Glutamatergic neuron (in vitro differentiated cells): ENCODE data around the gene CFAP107. TPM values are rescaled to one million over a fixed set of nuclear protein-coding genes. Genes with fewer than 3 reads are reported as not detected.
"Not testable (repeated sequence)": the region's sequence is repeated elsewhere in the genome, so short reads cannot be mapped to it uniquely, and the experiment has no call there.

Experiments
- DNase-seq: peaks from one replicate; pipeline ENCODE4 v3.0.0; 2022
- H3K27ac Mint-ChIP-seq: one replicate; pipeline ENCODE4 v1.8.0; 2020; ENCODE audit warnings: mild to moderate bottlenecking, mixed read lengths, inconsistent platforms; ENCODE audit not compliant: unreplicated experiment
- H3K27me3 Mint-ChIP-seq: one replicate; pipeline ENCODE4 v1.8.0; 2020; ENCODE audit warnings: mild to moderate bottlenecking, moderate library complexity, mixed read lengths, inconsistent platforms; ENCODE audit not compliant: unreplicated experiment
- H3K36me3 Mint-ChIP-seq: one replicate; pipeline ENCODE4 v1.8.0; 2020; ENCODE audit warnings: mild to moderate bottlenecking, mixed read lengths, inconsistent platforms; ENCODE audit not compliant: unreplicated experiment
- H3K4me1 Mint-ChIP-seq: one replicate; pipeline ENCODE4 v1.8.0; 2020; ENCODE audit warnings: mild to moderate bottlenecking, low read depth, mixed read lengths, inconsistent platforms; ENCODE audit not compliant: unreplicated experiment
- H3K4me3 Mint-ChIP-seq: one replicate; pipeline ENCODE4 v1.8.0; 2020; ENCODE audit warnings: mild to moderate bottlenecking, mixed read lengths, inconsistent platforms; ENCODE audit not compliant: unreplicated experiment
- H3K9me3 Mint-ChIP-seq: one replicate; pipeline ENCODE4 v1.8.0; 2020; ENCODE audit warnings: mild to moderate bottlenecking, moderate library complexity, mixed read lengths, inconsistent platforms; ENCODE audit not compliant: unreplicated experiment
- CTCF ChIP-seq: fragments of 200-600 bp; sonication (generic); IDR thresholded peaks from one replicate; pipeline ENCODE4 v1.5.0; 2021; ENCODE audit not compliant: partially characterized antibody, unreplicated experiment
- total RNA-seq: library from RNA; stranded (reverse); fragmentation: NEBNext Ultra II Directional; extraction: Animal tissue kit (Norgen Biotek cat#: 25700); gene quantifications from one replicate; pipeline ENCODE4 v1.2.1, GENCODE V29; 2021; ENCODE audit not compliant: unreplicated experiment

Gene CFAP107
- total RNA-seq, 1 donor from 2014 or later, result not detected

- no peaks in the 10 kb centered on the region for H3K36me3 Mint-ChIP-seq
- no peak for DNase-seq
- H3K27ac Mint-ChIP-seq, result no peak overlapping the region
- H3K27me3 Mint-ChIP-seq, result peaks cover 3% of the 10 kb centered on the region
- H3K4me1 Mint-ChIP-seq, result no peaks in the 10 kb centered on the region
- no peak overlapping the region for H3K4me3 Mint-ChIP-seq
- H3K9me3 Mint-ChIP-seq, result no peaks in the 10 kb centered on the region
- no peak for TF ChIP-seq CTCF
Measured at GRCh38 chr1:12722626-12723025, 23.4 kb upstream of the CFAP107 start.

- Mint-ChIP-seq H3K27me3 (peaks cover 7% of the 10 kb centered on the region), H3K27ac (no peak overlapping the region), H3K9me3 (peaks cover 3% of the 10 kb centered on the region), H3K36me3 (peaks cover 9% of the 10 kb centered on the region), H3K4me3 (no peak overlapping the region), H3K4me1 (no peaks in the 10 kb centered on the region)
- DNase-seq, result no peak
- TF ChIP-seq CTCF, result no peak
Measured at GRCh38 chr1:12728391-12728790, 17.6 kb upstream of the CFAP107 start.

- H3K27ac Mint-ChIP-seq, result no peak overlapping the region
- peaks cover 7% of the 10 kb centered on the region for H3K27me3 Mint-ChIP-seq
- H3K4me3 Mint-ChIP-seq, result no peak overlapping the region
- no peak for DNase-seq
- H3K36me3 Mint-ChIP-seq, result peaks cover 9% of the 10 kb centered on the region
- peaks cover 3% of the 10 kb centered on the region for H3K9me3 Mint-ChIP-seq
- no peak for TF ChIP-seq CTCF
- H3K4me1 Mint-ChIP-seq, result no peaks in the 10 kb centered on the region
Measured at GRCh38 chr1:12730156-12730555, 15.8 kb upstream of the CFAP107 start.

- not testable (repeated sequence) for DNase-seq, H3K27me3 Mint-ChIP-seq, H3K9me3 Mint-ChIP-seq, H3K4me3 Mint-ChIP-seq, H3K36me3 Mint-ChIP-seq, H3K4me1 Mint-ChIP-seq, H3K27ac Mint-ChIP-seq
Measured at GRCh38 chr1:12731084-12731483, 14.9 kb upstream of the CFAP107 start.

GRCh38 chr1:12734651-12735050 lies 11.3 kb upstream of the CFAP107 start:
- Mint-ChIP-seq H3K4me1 (no peaks in the 10 kb centered on the region), H3K36me3 (peaks cover 5% of the 10 kb centered on the region), H3K27me3 (peaks cover 5% of the 10 kb centered on the region), H3K9me3 (peaks cover 6% of the 10 kb centered on the region), H3K4me3 (no peak overlapping the region), H3K27ac (no peak overlapping the region)
- DNase-seq, result no peak
- no peak for TF ChIP-seq CTCF

GRCh38 chr1:12738934-12739333 lies 7.1 kb upstream of the CFAP107 start:
- no peak for DNase-seq
- Mint-ChIP-seq H3K27me3 (peaks cover 3% of the 10 kb centered on the region), H3K9me3 (peaks cover 2% of the 10 kb centered on the region), H3K36me3 (no peaks in the 10 kb centered on the region), H3K4me1 (no peaks in the 10 kb centered on the region), H3K27ac (no peak overlapping the region), H3K4me3 (no peak overlapping the region)
- TF ChIP-seq CTCF, result no peak
